CD4-positive, alpha-beta T cell treated with Interferon alpha-2 for 1 hour (primary cell): ENCODE results near the gene NDUFS4.
"Not testable (repeated sequence)": the region's sequence is repeated elsewhere in the genome, so short reads cannot be mapped to it uniquely, and the experiment has no call there.

Experiments used
- DNase-seq, 2 donors: peaks; one replicate each; pipeline ENCODE4 v3.0.0-alpha.2; 2020 to 2022

The NDUFS4 gene

DNA sequence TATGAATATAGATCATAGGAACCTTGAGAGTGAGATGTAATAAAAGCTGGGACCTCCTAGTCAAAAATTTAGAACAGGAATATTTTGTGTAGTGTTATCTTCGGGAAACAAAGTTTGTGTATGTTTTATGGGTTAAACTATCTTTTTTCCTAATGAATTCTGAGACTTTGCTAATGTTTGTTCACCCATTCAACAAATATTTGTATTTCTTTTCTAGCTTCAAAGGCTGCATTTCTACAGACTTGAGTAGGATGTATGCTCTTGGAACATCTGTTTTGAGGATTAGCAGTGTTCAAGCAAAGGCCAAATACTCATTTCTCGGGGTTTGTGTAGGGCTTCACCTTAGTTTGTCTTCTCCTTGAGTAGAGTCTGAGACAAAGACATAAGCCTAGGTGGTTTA, 16.2 kb downstream of the NDUFS4 start:
- no peak for DNase-seq

DNA sequence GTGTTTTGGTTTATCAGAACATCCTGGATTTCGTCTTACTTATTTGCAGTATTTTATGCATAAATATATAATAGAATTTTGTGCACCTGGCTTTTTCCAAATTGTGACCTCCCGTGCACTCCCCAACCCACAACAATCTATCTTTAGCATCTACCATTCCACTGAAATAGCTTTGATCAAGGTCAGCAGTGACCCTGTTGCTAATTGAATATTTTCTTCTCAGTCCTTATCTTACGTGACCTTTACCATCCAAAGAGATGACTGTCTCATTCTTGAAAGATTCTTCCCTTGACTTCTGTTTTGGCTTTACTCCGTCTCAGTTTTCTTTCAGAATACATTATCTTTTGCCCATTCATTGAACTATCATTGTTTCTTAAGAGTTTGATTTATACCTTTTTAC, 18.4 kb downstream of the NDUFS4 start:
- DNase-seq = no peak

DNA sequence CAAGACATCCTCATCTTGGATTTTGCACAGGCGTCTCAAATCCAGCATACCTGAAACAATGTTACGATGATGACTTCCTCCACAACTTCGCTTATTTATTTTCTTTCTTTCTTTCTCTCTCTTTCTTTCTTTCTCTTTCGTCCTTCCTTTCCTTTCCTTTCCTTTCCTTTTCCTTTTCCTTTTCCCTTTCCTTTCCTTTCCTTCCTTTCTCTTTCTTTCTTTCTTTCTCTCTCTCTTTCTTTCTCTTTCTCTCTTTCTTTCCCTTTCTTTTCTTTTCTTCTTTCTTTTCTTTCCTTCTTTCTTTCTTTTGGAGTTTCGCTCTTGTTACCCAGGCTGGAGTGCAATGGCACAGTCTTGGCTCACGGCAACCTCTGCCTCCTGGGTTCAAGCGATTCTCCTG, 20.1 kb downstream of the NDUFS4 start:
- no peak for DNase-seq

GRCh38 chr5:53582225-53582624, 21.8 kb downstream of the NDUFS4 start:
- DNase-seq = no peak

GRCh38 chr5:53590759-53591158, 30.3 kb downstream of the NDUFS4 start:
- no peak for DNase-seq

GRCh38 chr5:53594419-53594818, 34.0 kb downstream of the NDUFS4 start:
- no peak for DNase-seq

DNA sequence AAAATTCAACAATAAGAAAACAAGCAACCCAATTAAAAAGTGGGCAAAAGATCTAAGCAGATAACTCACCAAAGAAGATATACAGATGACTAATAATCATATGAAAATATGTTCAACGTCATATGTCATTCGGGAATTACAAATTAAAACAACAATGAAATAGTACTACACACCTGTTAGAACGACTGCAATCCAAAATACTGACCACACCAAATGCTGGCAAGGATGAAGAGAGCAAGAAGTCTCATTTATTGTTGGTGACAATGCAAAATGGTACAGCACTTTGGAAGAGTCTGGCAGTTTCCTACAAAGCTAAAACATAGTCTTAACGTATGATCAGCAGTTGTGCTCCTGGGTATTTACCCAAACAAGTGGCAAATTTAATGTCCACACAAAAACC, 37.5 kb downstream of the NDUFS4 start:
- no peak for DNase-seq

GRCh38 chr5:53601570-53601969, 41.1 kb downstream of the NDUFS4 start:
- no peak for DNase-seq

DNA sequence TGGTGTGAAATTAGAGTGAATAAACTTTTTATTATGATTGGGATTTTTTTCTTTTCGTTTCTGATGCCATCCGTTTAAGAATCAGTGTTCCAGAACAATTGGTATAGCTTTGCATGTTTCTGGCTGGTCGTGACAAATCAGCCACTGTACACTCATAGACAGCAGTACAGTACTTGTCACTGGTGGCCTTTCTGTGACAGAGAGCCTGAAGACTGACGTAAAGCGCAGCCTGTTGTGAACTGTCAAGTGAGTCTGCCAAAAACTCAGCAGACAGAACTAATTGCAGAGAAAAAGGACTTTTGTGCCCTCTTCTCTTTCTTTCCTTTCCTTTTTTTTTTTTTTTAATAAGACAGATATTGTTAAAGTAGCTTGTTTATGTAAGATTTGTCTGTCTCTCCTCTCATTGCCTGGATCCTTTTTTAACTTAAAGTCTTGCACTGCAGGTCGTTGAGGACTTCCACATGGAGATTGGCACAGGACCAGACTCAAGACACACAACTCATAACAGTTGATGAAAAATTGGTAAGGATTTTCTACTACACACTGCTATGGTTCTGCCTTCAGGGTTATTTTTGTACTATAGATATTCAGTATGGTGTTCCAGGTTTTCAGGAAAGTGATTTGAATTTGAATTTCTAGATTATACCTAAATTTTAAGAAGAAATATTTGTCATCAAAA, 42.7 kb downstream of the NDUFS4 start:
- no peak for DNase-seq

- no peak for DNase-seq
Observed at GRCh38 chr5:53604309-53604708, 43.9 kb downstream of the NDUFS4 start.

DNA sequence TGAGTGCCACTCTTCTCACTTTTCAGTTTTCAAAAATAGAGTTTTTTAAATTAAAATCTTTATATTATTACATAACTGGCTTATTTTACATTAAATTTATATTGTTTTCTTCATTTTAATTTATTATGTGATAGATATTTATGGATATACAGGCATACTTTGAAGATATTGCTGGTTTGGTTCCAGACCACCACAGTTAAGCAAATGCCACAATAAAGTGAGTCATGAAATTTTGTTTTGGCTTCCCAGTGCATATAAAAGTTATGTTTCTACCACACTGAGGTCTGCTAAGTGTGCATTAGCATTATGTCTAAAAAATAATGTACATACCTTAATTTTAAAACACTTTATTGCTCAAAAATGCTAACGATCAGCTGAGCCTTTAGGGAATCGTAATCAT, 47.4 kb downstream of the NDUFS4 start:
- no peak for DNase-seq

GRCh38 chr5:53608897-53609296, 48.5 kb downstream of the NDUFS4 start:
- DNase-seq = not testable (repeated sequence)

DNA sequence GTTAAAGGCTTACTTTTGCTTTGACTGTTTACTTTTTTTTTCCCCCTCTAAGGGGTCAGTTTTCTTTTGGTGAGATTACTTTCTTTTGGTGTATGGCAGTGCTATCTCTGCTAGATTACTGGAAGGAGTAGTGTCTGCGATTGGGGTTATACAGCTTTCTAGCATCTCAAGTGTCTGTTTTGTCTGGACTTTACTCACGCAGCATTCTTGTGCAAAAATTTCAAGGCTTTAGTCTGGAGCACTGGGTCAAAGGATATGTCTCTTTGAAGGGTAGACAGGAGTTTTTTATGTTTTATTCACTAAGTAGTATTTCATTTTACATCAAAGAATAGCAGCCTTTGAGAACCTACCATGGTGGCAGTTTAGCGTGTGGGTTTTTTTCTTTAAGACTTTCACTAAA, 52.6 kb downstream of the NDUFS4 start:
- DNase-seq = no peak

DNA sequence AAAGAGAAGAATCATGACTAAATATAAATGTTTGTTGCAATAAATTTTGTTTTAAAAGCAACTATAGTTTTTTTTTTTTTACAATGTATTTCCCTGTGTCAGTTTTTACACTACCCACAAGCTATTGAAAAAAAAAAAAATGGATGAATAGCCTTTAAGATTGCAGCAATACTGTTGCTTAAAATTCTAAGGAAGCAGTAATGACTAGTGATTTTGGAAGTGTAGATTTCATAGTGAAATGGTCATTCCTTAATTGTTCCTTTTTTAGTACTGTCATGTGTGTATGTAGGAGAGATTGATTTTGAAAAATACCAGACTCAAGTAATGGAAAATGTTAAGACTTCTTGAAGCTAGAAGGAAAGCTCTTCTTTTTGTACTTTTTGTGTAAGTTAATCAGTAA, 53.1 kb downstream of the NDUFS4 start:
- no peak for DNase-seq

DNA sequence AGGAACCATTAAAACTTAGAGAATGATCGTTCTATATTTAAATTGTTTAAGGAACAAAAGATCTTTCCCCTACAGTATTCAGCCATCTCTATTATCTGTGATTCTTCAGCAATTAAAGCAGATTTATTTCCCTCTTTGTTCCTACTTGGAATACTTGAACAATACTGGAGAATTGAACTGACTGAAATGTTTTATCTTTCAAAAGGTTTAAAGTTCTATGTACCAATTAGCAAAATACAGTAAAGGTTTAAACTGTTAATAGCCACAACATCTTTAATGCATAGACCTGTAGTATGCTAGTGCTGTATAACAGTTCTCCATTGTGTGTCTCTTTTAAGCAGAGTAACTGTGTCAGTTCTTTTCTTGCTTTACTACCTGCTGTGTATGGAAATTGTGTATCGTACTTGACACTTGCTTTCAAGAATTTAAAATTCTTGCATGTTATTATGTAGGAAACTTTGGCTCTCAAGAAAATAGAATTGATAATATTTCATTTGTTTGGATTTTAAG, 54.0 kb downstream of the NDUFS4 start:
- no peak for DNase-seq

DNA sequence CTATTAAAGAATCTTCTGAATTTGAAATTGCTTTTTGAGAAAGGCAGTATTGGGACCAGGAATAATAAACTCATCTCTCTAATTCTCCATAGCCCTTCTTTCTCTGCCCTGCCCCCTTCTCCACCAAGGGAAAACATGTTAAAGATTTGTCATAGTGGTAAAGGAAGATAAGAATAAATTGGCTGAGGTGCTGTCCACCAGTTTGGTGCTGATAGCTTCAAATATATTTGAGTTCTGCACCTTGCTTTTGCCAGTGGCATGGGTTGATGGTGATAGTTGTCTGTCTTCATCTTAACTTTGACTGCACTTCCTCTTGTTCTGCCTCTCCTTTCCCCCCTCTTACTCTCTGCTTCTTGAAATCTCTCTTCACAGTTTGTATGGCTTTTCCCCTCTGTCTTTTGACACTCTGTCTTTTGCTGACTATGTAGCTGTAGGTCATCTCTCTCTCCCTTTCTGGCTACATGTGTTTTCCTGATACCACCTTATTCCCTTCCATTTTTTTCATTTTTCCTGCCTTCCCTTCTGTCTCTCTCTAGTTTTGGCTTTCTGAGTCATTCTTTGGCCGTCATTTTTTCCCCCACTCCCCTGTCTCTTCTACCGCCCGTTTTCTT, 56.6 kb downstream of the NDUFS4 start:
- DNase-seq = no peak

GRCh38 chr5:53631251-53631650, 70.8 kb downstream of the NDUFS4 start:
- DNase-seq = no peak

GRCh38 chr5:53642061-53642460, 81.6 kb downstream of the NDUFS4 start:
- no peak for DNase-seq

GRCh38 chr5:53643445-53643844, 83.0 kb downstream of the NDUFS4 start:
- DNase-seq = no peak

GRCh38 chr5:53645078-53645477, 84.6 kb downstream of the NDUFS4 start:
- no peak for DNase-seq

DNA sequence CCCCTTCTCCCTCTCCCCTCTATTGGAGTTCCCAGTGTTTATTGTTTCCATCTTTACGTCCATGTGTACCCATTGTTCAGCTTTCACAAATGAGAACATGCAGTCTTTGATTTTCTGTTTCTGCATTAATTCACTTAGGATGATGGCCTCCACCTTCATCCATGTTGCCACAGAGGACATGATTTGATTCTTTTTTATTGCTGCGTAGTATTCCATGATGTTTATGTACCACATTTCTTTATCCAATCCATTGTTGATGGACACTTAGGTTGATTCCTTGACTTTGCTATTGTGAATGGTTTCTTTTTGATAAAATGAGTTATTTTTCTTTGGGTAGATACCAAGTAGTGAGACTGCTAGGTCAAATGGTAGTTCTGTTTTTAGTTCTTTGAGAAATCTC, 88.9 kb downstream of the NDUFS4 start:
- DNase-seq = no peak

- not testable (repeated sequence) for DNase-seq
Observed at GRCh38 chr5:53660573-53660972, 100.1 kb downstream of the NDUFS4 start.

DNA sequence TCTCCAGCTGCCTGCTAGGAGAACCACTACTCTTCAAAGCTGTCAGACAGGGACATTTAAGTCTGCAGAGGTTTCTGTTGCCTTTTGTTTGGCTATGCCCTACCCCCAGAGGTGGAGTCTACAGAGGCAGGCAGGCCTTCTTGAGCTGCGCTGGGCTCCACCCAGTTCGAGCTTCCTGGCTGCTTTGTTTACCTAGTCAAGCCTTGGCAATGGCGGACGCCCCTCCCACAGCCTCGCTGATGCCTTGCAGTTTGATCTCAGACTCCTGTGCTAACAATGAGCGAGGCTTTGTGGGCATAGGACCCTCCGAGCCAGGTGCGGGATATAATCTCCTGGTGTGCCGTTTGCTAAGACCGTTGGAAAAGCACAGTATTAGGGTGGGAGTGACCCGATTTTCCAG, 104.9 kb downstream of the NDUFS4 start:
- not testable (repeated sequence) for DNase-seq

- no peak for DNase-seq
Observed at GRCh38 chr5:53667621-53668020, 107.2 kb downstream of the NDUFS4 start.

DNA sequence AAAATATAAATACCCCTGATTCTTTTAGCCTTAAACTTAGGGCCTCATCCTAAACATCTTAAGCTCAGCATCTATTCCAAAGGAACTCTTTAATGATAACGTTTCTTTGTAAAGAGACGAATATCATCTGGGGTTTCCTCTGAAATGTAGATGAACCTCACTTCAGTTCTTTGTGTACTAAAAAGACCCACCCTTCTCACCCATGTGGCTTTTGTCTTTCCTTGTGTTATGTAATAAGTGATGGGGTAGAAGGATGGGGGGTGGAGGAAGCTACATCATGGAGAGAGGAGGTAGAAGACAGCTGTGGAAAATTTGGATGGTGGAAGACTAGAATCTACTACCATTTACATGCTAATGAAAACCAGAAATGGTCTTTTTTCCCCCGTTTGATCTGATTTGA, 111.0 kb downstream of the NDUFS4 start:
- no peak for DNase-seq
